ENCODE measurements around the gene CCDC154.

CCDC154 gene

DNA sequence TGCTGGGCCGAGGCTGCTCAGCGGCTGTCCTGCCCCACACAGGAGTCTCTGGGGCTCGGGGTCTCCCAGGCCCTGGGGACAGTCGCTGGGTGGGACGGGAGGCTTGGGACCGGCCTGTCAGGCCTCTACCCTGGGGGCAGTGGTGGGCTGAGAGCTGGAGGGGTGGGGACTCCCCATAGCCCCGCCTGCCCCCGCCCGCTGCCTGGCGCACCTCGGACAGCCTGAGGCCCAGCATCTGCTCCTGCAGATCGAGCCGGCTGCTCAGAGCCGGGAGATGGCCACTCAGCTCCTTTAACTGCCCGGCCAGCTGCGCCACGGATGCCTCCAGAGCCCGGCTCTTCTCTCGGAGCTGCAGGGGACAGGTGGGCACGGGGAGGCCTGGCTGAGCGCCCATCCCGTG is 6.8 kb downstream of the CCDC154 start:
- no peak for FAIRE-seq

DNA sequence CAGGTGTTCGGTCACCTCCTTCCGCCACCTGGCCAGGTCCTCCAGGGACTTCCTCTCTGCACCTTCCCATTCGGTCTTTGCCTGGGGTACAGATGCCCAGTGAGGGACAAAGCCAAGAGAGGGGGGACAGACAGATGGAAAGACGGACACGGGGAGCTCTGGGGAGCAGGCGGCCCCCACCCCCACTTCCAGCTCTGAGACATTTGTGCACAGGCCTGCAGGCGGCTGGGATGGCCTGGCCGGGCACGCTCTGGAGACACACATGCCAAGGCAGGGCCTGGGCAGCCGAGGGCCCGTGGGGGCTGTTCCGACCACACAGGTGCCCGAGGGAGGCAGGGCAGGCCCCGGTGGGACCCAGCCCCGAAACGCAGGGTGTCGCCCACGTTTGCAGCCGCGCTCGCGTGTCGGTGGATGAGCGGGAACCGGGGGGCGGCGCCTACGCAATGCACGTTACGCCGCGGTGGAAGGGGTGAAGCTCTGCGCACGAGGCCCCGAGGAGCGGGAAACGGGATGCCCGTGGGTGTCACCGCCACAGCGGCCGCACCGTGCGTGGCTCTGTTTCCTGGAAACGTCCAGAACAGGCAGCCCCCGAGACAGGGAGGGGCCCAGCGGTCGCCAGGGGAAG is 7.5 kb downstream of the CCDC154 start:
- no peak for FAIRE-seq

DNA sequence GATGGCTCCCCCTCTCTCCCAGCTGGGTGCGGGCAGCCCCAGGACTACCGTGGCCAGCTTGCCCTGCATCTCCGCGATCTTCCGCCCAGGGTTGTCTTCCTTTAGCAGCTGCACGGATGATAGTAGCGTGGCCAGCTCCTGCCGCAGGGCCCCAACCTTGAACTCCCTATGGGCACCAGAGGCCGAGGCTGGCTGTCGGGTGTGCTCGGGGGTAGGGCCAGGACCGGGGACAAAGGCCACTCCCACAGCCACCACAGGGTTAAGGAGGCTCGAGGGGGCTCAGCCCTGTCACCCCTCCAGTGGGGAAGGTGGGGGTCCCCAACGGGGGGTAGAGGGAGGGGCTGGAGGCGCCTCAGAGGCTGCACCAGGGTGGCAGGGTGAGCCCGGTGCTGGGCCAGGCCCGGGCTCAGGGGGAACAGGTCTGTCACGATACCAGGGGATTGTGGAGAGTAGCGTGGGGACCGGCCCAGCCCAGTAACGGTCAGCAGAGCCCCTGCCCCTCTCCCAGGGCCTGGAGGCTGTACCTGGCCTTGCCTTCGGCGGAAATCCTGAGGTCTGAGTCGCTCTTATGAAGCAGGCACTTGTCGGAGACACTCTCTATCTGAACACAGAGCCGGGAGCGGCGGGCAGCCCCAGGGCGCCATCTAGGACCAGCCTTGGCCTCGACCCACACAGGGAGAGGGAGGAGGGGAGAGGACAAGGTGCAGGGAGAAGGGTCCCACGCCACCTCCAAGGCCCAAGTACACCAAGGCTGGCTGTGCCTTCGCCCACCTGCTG is 8.2 kb downstream of the CCDC154 start:
- no peak for FAIRE-seq

DNA sequence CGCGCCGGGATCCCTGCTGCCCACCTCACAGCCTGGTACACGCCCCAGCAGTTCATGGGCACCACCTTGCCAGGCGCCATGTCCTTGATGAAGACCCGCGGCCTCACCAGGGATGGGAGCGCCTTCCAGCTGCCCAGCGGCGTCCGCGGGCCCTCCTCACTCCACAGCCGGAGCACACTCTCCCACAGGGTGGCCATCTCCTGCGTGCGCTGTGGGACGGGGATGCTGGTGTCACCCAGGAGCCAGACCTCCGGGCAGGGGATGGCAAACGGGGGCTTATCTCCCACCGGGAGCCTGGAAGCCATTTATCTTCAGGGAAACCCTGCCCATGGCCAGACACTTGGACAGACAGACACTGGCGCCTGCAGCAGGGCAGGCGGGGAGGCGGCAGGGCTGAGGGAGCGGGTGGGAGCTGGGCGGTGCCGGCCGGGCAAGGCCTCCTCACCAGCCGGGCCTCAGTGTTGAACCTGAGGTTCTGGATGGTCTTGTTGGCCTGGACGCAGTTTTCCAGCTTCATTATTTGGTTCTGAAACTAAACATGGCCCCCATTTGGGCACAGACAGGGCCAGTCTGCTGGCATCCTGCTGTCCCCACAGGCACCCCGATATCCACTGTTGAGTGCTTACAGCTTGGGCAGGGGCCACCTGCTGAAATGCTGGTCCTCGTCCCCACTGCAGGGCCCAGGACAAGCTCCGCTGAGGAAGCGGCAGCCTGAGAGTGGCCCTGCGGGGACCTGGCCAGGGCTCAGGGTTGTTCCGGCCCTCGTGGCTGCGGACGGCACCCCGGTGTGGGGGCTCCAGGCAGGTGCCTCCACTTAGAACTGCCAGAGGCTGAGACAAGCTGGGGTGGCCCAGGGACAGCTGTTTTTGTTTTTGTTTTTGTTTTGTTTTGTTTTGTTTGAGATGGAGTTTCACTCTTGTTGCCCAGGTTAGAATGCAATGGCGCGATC is 9.4 kb downstream of the CCDC154 start:
- no peak for FAIRE-seq

DNA sequence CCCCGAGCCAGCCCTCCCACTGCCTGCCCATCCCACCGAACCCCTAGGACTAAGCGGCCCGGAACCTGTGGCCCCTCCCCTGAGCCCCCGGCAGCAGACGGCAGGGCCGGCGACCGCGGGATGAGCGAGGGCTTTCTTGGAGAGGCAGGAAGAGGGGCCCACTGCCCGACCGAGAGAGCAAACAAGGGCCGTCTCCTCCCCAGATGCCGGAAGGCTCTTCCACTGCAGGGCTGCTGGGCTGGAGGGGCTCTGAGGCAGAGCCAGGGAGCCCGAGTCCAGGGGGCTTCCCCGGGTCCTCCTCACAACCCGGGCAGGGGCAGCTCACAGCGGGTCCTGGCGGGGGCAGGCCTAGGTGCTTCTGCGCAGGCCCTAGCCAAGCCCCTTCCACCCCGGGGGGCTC is 10.6 kb downstream of the CCDC154 start:
- no peak for FAIRE-seq

DNA sequence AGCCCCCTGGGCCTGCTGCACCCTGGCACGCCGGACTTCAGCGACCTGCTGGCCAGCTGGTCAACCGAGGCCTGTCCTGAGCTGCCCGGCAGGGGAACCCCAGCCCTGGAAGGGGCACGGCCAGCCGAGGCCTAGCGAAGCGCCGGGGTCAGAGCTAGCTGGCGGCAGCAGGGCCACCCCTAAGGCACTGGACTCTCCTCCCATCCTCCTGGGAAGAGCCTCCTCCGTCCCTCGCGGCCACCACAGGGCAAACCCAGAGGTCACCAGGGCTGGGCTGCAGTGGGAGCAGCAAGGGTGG is 11.1 kb downstream of the CCDC154 start:
- no peak for FAIRE-seq

DNA sequence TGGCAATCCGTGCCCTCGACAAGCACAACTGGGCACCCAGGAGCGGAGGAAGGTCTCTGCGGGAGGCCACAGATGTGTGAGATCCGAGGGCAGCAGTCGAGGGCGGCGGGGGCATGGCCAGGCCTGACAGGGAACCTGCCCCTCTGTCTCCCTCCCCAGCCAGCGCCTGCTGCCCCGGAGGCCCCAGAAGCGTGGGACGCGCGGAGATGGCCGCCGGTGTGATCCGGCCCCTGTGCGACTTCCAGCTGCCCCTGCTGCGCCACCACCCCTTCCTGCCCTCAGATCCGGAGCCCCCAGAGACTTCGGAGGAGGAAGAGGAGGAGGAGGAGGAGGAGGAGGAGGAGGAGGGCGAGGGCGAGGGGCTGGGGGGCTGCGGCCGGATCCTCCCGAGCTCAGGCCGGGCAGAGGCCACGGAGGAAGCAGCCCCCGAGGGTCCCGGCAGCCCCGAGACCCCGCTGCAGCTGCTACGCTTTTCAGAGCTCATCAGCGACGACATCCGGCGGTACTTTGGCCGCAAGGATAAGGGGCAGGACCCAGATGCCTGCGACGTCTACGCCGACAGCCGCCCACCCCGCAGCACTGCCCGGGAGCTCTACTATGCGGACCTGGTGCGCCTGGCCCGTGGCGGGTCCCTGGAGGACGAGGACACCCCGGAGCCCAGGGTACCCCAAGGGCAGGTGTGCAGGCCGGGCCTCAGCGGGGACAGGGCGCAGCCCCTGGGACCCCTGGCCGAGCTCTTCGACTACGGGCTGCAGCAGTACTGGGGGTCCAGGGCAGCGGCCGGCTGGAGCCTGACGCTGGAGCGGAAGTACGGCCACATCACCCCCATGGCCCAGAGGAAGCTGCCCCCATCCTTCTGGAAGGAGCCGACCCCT is 11.7 kb downstream of the CCDC154 start:
- no peak for FAIRE-seq

DNA sequence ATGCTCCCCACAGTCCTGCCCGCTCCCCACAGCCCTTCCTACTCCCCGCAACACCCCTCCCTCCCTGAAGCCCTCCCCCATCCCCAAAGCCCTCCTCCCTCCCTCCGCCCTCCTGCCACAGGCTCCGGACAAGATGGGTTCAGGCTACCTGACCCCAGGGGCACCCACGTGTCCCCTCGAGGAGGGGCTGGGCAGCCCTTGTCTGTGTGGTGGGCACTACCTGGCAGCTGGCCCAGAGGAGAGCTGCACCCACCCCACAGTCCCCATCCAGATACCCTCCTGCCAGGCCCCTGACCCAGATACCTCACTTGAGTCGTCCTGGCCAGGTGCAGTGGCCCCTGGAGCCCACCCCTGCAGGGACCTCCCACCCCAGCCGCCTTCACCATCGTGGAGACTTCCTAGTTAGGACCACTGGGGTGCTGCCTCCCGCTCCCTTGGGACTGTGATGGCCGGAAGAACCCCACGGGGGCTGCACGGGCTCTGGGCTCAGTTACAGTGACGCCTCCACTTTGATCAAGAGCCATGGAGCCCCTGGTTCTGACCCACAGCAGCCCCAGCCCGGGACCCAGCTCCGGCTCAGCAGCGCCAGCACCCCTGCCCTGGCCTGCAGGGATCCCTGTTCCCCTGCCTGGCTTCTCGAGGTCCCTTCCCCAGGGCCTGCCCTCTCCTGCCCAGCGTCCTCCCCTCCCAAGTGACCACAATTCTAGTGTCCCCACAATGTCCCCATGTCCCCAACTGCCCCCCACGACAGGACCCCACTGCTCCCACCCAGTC is 12.7 kb downstream of the CCDC154 start:
- FAIRE-seq: no peak

DNA sequence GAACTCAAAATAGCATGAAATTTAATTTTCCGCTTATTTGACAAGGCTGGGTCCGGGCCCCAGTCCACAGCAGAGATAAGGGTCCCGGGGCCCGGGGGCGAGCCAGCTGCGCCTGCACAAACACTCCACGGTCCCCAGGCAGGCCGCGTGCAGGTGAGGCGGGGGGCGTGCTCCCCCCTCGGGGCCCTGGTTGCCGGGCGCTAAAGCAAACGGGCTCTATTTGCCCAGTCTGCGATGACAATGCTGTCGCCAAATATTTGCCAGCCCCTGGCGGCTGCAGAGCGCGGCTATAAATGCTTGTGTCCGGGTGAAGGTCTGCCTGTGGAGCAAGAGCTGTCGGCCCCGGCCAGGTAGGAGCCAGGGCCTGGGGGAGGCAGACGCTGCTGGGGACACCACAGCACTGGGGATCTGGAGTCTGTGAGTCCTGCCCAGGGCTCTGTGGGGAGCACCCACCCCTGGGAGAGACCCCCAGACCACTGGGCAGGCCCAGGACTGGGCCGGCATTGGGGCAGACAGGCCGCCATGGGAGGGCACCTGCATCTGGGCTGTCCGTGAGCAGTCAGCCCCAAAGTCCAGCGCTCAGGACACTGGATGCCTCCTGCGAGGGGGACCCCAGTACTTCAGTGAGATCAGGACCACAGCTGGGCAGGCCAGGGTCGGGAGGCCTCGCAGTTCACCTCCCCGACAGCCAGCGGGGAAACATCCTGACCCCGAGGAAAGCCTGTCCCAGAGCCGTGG is 13.4 kb downstream of the CCDC154 start, which contains the start of gene PERCC1:
PERCC1 (plus strand) TSS at position 320 of the 738 bp plus-strand sequence. CDS start 1,516 bp downstream, outside the sequence.
- FAIRE-seq: no peak

DNA sequence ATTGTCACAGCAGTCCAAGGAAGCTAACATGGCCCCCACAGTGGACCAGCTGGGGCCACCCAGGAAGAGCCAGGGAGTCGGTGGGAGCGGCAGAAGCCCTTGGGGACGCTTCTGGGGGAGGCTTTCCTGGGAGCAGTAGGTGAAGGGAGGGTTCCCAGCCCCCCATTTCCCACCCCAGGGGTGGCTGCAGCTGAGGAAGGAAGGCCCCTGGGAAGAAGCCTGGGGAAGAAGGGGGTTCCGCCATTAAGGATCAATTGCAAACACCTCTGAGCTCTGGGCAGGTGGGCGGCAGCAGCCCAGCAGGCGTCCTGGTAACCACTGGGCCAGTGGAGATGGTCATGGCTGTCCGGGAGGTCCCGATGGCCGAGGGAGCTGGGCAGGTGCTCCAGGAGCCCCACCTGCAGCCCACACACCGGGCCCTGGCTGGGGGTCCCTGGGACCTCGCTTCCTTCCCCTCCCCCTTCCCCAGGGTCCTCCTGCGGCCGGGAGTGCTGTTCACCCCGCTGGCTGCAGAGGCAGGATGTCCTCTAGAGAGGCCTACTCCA is 14.1 kb downstream of the CCDC154 start:
- no peak for FAIRE-seq

DNA sequence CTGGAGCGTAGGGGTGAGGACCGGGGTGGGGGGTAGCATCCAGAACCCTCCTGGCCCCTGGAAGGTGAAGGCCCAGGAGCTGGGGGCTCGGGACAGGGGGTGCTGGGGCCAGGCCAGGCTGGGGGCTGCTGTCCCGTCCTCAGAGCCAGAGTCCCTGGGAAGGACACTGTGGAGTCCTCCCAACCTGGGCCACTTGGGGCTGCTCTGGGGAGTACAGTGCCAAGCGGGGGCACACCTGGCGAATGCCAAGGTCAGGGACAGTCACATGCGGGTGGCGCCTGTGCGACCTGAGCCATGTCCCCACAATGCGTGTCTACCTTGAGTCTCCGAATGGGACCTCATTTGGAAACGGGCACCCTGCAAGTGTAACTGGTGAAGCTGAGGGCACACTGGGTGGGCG is 14.7 kb downstream of the CCDC154 start:
- no peak for FAIRE-seq

DNA sequence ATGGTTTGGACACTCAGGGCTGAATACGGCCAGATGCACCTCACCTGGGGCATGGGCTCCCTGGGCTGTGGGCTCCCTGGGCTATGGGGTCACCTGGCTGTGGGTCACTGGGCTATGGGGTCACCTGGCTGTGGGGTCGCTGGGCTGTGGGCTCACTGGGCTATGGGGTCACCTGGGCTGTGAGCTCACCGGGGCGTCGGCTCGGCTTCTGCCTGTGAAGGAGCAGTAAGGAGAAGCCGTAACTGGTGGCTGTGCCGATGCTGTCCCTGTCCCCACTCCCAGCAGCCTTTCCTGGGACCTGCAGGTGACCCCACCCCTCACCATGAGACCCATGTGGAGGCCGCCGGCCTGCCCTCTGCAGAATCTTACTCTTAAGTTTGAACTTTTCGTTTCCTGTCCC is 15.3 kb downstream of the CCDC154 start:
- no peak for FAIRE-seq

DNA sequence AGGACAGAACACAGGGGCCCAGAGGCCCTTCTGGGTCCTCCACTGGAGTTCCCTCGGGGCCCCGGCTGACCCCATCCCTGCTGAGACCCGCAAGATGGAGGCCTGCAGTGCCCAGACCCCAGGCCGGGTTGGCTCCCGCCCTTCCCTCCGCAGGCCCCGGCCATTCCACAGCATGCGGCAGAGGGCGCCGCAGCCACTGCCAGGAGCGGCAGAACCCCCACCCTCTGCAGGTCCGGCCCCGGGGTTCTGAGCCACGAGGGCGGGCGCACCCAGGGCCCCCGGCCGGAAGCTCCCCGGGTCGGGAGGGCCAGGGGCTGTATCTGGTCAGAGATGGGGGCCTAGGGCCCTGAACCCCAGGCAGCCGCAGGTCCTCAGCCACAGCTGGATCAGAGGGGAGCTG is 15.8 kb downstream of the CCDC154 start:
- no peak for FAIRE-seq

DNA sequence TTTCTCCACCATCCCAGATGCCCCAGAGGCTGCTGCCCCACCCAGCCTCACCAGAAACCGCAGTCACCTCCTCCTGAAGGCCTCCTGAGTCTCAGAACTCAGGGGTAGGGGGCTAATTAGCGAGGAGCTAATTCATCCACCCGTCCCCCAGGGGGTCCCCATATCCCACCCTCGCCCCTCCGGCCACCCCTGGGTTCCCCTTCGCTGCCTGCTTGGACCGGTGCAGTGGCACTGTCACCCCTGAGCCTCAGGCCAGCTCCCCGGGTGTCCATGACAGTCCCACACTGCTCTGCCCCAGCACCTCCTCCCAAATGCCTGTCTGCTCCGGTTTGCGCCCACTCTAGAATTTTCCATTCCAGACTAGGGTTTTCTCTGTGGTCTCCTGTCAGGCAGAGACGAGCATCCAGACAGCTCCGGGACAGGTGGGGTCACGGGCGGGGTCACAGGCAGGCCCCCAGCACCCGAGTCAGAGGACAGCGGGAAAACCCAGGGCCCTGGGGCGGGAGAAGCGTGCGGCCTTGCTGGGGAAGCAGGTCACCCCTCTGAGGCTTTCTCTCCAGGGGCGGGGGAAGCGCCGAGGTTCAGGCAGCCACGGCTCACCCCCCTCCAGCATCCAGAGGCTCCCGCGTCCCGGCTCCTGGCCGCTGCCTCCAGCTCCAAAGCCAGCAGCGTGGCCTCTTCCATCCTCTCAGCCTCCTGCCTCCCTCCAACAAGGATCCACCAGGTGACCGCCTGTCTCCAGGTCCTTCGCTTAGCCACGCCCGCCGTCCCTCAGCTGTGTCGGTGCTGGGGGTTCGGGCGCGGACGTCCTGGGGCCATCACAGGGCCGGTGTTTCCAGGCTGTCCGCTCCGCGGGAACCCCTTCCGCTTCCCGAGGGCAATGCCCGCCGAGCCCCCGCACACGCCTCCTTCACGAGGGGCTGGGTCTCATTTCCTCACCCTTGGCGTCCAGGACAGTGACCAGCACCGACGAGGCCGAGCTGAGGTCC is 16.6 kb downstream of the CCDC154 start:
- FAIRE-seq: no peak

DNA sequence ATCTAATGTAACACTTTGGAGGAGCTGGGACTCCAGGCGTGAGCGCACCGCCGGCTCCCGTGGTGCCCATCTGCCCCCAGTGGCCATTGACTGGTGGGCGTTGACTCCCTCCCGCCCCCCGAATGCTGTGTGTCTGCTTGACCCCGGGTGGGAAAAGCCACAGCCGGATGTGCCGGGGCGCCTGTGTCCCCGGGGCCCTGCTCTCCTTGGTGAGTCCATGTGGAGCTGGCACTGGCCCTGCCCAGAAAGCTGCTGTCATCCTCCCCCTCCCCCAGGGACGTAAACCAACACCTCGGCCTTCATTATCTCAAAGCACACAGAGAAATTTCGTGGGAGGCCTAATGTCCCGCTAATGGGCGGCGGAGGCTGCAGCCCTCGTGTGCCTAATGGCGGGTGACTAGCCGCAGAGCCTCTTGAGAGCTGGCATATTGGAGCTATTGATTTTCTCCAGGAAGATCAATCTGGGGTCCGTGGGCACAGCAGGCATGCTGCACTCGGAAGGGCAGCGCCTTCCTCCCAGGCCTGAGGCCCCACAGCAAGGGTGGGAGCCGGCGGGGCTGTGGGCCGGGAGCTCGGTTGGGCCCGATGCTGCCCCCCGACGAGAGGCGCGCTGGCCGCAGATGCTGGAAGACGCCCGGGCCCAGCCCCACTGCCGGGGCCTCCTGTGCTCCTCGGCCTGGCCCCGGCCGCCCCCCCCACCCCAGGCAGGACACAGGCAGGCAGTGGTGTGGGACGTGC is 17.5 kb downstream of the CCDC154 start:
- FAIRE-seq: no peak

DNA sequence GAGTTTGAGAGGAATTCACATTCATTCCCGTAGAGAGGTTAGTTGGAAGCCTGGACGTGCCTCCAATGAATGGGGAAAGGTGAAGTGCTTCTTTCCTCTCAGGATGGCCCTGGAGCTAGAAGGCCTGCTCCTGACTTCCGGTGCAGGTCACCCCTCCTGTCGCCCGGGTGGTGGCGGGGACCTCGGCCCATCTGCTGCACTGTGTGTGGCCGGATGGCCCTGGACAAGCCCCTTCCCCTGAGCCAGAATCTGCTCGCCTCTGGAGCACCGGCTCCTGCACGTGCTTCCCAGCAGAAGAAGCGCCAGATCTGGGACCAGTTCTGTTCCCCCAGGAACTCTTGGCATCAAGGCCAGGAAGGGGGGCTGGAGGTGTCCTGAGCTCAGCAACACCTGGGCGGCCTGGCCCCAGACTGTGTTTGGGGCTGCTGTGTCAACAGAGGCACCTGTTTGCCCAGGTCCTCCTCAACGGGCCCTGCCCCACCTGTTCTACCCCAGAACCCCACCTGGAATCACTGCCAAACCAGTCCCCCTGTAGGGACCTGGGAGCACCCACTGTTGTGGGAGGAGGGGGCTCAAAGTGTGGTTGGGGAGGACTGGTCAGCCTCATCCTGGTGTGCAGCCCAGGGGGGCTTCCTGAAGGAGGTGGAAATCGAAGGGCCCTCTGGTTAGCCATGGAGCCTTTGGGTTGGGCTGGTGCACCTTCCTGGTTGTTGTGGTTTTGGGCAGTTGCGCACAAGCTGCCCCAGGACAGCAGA is 18.6 kb downstream of the CCDC154 start:
- no peak for FAIRE-seq

DNA sequence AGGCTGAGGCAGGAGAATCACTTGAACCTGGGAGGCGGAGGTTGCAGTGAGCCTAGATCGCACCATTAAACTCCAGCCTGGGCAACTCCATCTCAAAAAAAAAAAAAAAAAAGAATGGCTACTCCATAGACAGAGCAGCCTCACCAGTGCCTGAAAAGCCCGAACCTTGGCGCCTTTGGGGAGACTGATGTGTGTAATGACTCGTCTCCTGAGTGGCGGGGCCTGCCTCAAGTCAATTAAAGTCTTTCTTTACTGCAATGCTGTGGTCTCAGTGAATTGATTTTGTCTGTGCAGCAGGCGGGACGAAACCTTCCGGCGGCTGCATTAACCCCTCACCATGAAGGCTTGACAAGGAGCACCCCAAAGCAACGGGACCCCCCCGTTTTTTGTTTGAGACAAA is 20.3 kb downstream of the CCDC154 start:
- no peak for FAIRE-seq

DNA sequence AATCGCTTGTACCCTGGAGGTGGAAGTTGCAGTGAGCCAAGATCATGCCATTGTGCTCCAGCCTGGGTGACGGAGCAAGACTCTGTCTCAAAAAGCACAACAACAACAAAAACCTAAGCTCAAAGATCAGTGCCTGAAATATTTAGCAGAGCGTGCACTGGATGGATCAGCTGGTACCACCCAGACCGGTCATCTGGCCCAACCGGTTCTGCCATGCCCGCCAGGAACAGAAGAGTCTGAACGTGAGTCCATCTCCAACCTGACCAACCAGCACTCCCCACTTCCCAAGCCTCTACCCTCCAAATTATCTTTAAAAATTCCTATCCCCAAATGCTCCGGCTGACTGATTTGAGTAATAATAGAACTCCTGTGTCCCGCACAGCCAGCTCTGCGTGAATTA is 22.3 kb downstream of the CCDC154 start:
- no peak for FAIRE-seq
